Stimulated activated CD8-positive, alpha-beta memory T cell treated with anti-CD3 and anti-CD28 coated beads, Interleukin-7, amount 100 ng/mL, for 4 hours (primary cell): ENCODE measurements around the gene WAC.
"Not testable (repeated sequence)": the region's sequence is repeated elsewhere in the genome, so short reads cannot be mapped to it uniquely, and the experiment has no call there.

ENCODE experiments used
- DNase-seq, 2 donors: peaks; one replicate each; pipeline ENCODE4 v3.0.0-alpha.2; 2020; ENCODE audit warnings: low read depth in 2 of 2

The WAC gene

DNA sequence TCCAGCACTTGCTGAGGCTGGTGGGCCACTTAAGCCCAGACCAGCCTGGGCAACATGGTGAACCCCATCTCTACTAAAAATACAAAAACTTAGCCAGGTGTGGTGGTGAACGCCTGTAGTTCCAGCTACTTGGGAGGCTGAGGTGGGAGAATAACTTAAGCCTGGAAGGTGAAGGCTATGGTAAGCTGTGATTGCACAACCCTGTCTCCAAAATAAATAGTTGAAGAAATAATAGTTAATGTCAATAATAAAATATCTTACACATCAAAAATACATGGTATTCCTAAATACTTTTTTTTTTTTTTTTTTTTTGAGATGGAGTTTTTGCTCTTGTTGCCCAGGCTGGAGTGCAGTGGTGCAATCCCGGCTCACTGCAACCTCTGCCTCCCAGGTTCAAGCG is 76.7 kb downstream of the WAC start:
- not testable (repeated sequence) for DNase-seq

DNA sequence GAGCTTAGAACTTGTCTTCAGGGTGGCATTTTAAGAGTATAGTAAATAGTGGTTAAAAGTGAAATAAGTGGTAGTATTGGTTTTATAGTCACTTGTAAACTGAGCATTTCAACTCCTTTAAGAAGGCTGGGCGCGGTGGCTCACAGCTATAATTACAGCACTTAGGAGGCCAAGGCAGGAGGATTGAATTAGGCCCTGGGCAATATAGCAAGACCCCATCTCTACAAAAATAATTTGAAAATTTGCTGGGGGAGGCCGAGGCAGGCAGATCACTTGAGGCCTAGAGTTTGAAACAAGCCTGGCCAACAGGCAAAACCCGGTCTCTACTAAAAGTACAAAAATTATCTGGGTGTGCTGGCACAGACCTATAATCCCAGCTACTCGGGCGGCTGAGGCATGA is 80.0 kb downstream of the WAC start:
- DNase-seq = no peak

DNA sequence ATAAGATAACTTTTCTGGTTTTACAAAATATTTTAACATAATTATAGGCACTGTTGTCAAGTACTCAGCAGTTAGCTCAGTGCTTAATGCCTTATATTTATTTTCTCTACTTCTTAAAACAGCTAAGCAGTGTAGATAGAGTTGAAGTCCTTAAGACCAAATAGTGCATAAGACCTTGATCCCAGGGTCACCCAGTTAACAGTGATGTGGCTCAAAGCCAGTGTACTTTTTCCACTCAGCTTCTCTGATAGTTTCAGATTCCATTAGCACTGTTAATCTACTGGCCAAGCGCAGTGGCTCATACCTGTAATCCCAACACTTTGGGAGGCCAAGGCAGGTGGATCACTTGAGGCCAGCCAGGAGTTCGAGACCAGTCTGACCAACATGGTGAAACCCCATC is 83.6 kb downstream of the WAC start:
- no peak for DNase-seq

DNA sequence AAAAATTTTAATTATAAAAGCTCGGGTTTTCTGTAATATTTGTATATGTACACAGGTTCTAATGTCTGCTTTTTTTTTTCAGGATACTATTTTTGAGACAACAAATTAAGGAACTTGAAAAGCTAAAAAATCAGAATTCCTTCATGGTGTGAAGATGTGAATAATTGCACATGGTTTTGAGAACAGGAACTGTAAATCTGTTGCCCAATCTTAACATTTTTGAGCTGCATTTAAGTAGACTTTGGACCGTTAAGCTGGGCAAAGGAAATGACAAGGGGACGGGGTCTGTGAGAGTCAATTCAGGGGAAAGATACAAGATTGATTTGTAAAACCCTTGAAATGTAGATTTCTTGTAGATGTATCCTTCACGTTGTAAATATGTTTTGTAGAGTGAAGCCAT is 86.5 kb downstream of the WAC start:
- no peak for DNase-seq

DNA sequence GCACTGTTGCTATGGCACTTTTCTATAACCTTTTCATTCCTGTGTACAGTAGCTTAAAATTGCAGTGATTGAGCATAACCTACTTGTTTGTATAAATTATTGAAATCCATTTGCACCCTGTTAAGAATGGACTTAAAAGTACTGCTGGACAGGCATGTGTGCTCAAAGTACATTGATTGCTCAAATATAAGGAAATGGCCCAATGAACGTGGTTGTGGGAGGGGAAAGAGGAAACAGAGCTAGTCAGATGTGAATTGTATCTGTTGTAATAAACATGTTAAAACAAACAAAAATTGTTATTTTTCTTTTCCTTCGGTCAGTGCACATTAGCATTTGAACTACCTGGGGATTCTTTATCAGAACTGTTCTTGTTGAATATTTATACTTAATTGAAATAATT is 87.3 kb downstream of the WAC start:
- no peak for DNase-seq

DNA sequence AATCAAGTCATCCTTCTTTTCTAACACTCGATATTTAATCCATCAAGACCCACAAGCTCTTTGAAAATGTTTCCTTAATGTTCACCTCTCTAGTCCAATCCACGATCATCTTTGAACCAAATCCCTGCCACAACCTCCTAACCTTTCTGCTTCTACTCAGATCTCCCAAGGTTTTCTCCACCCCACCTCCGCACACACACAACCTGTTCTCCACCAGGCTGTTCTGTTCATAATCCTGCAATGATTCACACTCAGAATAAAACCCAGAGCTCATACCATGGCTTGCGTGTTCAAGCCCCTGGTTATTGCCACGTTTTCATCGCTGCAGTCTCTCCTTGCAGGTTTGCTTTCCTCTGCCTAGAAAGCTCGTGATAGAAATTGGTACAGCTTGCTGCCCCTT is 90.6 kb downstream of the WAC start:
- DNase-seq = no peak

DNA sequence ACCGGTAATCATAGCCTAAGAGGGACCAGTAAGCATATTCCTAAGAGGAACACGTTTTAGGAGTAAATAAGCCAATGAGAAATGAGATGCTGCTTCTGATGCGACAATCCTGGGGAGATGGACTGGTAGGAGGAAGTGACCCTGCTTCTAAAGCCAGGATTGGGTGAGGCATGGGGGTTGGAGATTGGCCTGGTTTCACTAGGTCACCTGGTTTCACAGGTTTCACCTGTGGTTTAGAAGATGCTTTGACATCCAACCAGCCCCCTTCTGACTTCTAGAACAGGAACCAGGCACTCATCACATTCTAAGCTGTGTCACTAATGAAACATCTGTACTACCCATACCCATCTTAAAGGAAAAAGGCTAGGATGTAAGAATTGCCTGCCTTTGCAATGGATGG is 91.4 kb downstream of the WAC start:
- DNase-seq = no peak

DNA sequence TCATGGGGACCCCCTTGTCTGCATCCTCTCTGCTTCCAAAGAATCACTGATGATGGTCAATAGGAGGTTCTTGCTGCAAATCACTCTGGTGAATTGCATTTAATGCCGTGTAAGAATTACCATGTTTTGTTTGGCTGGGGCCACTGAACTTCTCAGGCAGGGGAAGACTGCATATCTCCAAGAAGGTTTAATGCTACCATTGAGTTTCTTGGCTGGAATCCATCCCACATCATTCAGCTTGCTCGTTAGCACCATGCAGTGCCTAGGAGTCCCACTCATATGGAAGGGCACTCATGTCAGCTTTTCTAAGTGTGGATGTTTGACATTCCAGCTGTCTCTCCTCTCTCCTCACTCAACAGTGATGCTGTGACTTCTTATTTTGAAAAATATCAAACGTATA is 94.2 kb downstream of the WAC start:
- no peak for DNase-seq

DNA sequence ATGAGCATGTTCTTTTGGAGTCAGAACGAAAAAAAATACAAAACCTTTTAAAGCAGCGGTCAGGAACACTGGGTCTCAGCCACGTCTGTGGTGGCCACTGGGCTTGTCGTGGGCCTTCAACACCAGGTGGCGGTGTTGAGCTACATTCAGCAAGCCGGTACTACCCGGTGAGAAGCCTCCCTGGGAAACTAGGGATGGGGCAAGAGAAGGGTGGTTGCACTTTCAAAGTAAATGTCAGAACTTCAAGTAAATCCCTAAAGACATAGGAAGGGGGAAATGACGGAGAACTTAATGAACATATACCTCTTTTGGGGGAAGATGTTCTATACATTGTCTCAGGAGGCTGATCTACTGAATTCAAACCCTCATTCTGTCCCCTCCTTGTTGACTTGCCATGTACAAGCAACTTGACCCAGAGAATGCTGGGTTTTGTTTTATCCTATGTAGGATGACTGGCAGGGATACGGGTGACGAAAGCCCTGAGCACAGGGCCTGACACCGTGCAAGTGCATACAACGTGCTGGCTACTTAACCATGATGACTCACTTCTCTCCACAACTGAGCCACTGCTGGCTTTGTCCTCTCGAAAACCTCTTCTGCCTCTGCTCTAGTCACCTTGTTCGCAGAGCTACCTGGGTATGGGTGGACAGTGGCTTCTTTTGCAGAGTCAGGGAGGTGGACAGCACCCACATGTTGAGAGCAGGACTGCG is 95.4 kb downstream of the WAC start:
- peak; percentile 17 to 41 for DNase-seq

DNA sequence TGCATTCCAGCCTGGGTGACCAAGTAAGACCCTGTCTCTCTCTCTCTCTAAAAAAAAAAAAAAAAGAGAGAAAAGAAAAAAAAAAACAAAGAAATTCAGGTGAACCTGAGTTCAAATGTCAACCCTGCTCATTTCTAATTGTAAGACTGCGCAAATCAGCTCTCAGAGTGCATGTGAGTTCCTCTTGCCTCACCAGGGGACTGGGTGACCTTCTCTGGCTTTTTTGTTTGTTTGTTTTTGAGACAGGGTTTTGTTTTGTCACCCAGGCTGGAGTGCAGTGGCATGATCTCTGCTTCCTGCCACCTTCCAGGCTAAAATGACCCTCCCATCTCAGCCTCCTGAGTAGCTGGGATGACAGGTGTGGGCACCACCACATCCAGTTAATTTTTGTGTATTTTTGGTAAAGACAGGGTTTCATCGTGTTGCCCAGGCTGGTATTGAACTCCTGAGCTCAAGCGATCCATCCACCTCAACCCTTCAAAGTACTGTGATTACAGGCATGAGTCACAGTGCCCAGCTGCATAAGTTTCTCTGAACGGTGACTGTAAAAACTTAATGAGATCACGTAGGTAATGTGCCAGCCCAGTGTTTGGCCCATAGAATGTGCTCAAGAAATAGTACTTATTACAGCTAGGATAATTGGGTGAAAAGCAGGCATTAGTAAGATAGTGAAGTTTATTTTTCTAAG is 99.1 kb downstream of the WAC start:
- DNase-seq = no peak

DNA sequence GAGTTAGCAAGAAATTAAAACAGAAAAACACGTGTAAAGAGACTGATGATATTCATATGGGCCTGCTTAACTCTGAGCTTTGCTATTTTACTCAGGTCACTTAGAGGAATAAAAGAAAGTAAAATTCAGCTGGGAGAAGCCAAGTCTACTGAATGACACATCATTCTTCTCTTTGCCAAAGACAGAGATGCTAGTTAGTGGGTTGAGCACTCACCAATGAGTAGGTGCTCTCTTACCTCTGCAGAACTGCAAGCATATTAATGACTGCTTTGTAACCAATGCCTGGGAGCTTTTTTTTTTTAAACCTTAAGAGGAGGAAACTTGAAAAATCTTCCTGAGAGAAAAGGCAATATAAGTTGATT is 99.6 kb downstream of the WAC start:
- no peak for DNase-seq

DNA sequence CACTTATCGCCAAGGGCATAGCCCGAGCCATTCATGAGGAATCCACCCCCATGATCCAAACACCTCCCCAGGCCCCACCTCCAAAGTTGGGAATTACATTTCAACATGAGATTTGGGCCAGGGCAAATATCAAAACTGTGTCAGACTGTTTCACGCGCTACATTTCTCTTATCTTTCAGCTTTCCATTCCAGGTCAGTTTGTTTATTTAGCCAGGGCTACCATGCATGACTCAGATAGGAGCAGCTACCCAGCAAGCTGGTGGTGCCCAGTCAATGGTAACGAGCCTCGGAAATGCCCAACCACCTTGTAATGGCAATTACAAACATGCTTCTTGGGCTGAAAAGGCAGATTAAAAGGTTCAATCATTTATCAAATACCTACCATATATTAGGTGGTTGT is 100.8 kb downstream of the WAC start:
- no peak for DNase-seq

DNA sequence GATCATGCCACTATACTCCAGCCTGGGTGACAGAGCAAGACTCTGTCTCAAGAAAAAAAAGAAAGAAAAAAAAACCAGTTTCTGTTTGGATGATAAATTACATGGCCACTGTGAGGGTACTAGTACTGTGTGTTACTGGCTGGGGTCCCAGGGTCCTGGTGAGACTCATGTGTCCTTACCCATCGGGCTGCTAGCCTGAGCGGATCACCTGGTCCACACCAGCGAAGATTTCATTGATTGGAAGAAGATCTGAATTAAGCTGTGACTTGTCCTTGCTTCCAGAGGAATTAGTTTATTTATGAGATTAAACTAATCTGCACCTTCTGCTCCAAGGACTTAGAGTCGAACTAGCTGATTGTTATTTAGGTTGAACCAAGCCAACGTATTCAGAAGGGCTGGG is 104.4 kb downstream of the WAC start:
- no peak for DNase-seq

DNA sequence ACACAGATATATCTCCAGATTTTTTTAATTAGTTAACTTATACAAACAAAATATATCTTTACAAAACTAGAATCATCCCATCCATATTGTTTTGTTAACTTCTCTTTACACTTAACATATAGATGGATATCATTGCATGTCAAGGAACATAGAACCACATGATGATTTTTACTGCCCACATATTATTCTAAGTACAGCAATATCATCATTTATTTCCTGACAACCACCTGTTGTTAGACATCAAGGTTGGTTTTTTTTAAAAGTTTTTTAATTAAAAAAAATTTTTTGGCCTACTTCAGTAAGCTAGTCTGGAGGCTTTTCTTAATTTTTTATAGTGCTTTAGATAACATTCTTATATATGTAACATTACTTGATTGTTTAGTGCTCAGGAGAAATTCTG is 105.5 kb downstream of the WAC start:
- DNase-seq = no peak

DNA sequence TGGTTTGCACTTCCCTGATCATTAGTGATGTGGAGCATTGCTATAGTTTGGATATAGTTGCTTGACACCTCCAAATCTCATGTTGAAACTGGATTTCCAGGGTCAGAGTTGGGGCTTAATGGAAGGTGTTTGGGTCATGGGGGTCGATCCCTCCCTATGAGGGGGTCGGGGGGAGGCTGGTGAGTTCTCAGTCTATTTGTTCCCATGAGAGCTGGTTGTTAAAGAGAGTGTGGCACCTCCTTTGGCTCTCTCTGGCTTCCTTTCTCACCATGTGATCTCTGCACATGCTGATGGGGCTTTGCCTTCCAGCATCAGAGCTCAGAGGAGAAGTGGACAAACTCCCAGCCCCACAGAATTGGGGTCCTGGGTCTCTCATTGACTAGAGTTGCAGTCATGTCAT is 107.6 kb downstream of the WAC start:
- DNase-seq = no peak

DNA sequence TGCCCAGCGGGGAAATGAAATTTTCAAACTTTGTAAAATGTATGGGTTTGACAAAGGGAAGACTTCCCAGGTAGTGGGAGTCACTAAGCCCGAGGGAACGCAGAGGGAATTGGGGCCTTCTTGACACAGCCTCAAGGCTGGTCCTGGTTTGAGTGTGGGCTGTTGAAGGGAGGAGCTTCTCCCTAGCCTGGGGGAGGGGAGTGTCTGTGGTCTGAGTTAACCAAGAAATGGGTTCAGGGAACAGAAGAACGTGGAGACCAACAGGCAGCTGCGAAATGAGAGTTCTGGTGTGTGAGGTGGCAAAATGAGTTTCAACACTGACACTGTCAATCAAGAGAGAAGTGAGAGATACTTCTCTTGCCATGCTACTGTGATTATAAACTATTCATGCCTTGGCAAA is 111.7 kb downstream of the WAC start:
- no peak for DNase-seq

DNA sequence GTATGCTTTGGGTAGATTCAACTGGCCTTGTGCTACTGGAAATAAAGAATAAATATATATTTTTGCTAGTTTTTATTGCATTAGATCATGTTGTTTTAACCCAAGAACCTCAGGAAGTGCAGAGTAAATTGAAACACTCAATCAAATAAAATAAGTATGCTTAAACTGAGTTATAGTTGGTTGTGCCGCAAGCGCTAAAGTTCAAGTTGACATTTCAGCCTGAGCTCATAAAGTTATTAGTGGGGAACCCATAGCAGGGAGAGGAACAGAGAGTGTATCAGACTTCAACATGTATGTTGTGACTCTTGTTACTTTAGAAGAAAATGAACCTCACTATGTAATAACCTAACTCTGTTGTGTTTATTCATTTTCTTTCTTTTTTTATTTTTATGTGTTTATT is 119.2 kb downstream of the WAC start:
- DNase-seq = no peak

DNA sequence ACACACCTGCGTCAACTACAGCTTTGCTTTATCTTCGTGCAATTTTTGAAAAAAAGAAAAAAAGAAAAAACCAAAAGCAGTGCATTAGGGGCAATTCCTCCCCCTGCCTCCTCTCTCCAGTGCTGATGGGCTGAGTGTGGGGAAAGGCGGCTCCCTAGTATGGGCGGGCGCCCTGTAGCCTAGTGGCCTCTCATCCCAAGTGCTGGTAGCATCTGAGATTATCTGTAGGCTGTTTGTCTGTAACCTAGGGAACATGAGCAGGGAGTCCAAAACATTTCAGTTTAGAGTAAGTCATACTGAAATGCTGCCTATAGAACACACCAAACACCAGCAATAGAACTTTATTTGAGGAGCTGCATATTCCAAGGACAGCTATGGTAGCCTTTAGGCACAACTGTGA is 119.8 kb downstream of the WAC start:
- no peak for DNase-seq

DNA sequence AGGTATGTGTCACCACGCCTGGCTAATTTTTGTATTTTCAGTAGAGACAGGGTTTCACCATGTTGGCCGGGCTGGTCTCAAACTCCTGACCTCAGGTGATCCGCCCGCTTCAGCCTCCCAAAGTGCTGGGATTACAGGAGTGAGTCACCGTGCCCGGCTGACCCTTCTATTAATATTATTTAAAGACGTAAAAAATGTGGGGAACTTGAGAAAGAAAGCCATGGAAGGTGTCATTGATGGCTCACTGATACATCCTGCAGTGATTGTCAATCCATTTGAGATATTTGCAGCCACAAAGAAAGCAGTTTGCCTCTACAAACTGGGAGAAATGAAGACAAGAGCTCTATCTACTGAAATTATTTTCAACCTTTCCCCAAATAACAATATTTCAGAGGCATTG is 125.9 kb downstream of the WAC start:
- DNase-seq = not testable (repeated sequence)

DNA sequence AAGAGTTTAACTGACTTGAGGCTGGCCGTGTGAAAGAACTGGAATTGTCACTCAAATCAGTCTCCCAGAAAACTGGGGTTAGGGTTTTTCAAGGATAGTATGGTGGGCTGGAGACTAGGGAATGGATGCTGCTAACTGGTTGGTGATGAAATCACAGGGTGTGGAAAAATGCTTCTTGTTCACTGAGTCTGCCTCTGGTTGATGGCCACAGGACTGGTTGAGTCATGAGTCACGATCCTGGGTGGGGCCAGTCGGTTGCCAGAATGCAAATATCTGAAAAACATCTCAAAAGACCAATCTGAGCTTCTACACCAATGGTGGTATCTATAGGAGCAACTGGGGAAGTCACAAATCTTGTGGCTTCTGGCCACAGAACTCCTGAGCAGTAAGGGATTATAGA is 128.1 kb downstream of the WAC start:
- no peak for DNase-seq

DNA sequence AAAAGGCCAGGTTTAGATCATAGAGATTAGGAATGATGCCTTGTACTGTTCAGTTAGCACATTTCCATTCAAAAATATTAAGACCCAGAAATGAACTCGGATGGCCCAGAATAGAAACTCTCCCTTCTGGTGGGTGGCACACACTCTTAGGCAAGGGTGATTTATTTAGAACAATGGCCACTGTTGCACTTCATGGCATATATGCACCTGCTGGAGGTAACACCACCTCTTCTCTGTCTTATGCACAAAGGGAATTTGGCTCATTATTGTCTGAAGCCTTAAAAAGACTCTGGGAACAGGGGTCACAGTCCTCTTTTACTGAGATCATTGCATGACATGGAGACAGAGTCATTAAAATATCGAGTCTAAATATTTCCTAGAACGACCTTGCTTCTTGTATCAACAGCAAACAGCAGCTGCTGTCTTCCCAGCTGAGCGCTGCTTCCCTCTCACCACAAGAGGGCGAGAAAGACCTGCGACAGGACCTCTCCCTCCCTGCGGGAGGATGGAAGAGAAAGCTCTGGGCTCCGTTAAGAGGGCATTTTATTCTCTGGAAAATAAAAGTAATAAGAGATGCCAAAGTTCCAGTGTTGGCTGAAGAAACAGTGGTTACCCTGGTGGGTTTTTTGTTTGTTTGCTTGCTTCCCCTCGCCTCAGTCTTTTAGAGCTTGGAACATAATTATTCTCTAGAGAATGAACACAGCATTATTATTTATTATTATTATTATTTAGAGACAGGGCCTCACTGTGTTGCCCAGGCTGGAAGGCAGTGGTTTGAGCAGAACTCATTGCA is 130.9 kb downstream of the WAC start:
- peak; percentile 31 to 45 for DNase-seq

DNA sequence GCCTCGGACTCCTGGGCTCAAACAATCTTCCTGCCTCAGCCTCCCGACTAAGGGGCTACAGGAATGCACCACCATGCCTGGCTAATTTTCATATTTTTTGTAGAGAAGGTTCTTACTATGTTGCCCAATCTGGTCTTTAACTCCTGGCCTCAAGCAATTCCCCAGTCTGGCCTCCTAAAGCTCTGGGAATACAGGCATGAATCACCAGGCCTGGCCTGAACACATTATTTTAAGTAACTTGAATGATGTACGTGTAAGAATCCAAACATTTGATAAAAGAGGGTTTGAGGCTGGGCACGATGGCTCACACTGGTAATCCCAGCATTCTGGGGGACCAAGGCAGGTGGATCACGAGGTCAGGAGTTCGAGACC is 131.4 kb downstream of the WAC start:
- no peak for DNase-seq
